NK-92 treated with Interleukin-12 subunit alpha and Interleukin-12 subunit beta, amount 100 ng/mL, for 24 hours (cell line): ENCODE results near the gene EML5.

Source experiments
- DNase-seq: peaks from one replicate; lab custom pipeline; 2025; lab: John Stamatoyannopoulos, UW

EML5 gene

GRCh38 chr14:88707088-88707487 lies 85.7 kb downstream of the EML5 start:
- DNase-seq: no peak

GRCh38 chr14:88706425-88706824 lies 86.3 kb downstream of the EML5 start:
- no peak for DNase-seq

GRCh38 chr14:88698651-88699050 lies 94.1 kb downstream of the EML5 start:
- no peak for DNase-seq

GRCh38 chr14:88695870-88696269 lies 96.9 kb downstream of the EML5 start:
- no peak for DNase-seq

GRCh38 chr14:88688386-88688785 lies 104.4 kb downstream of the EML5 start:
- DNase-seq: no peak

- DNase-seq: no peak
Observed at GRCh38 chr14:88683119-88683518, 109.6 kb downstream of the EML5 start.

GRCh38 chr14:88682495-88683114 lies 110.1 kb downstream of the EML5 start:
- DNase-seq: peak; percentile 59

- DNase-seq: no peak
Observed at GRCh38 chr14:88681755-88682494, 110.8 kb downstream of the EML5 start.

- DNase-seq: no peak
Observed at GRCh38 chr14:88669346-88669745, 123.4 kb downstream of the EML5 start.

GRCh38 chr14:88668448-88669116 lies 124.2 kb downstream of the EML5 start:
- no peak for DNase-seq

- DNase-seq: peak; percentile 8
Observed at GRCh38 chr14:88667555-88668273, 125.0 kb downstream of the EML5 start.

GRCh38 chr14:88660056-88660455 lies 132.7 kb downstream of the EML5 start:
- no peak for DNase-seq

- DNase-seq: no peak
Observed at GRCh38 chr14:88639221-88639620, 153.5 kb downstream of the EML5 start.

- DNase-seq: no peak
Observed at GRCh38 chr14:88632512-88632911, 160.2 kb downstream of the EML5 start.

- DNase-seq: no peak
Observed at GRCh38 chr14:88631091-88631490, 161.7 kb downstream of the EML5 start.

GRCh38 chr14:88630565-88630964 lies 162.2 kb downstream of the EML5 start:
- no peak for DNase-seq

- DNase-seq: no peak
Observed at GRCh38 chr14:88628462-88628861, 164.3 kb downstream of the EML5 start.

GRCh38 chr14:88628033-88628432 lies 164.7 kb downstream of the EML5 start:
- no peak for DNase-seq

- no peak for DNase-seq
Observed at GRCh38 chr14:88625671-88626070, 167.1 kb downstream of the EML5 start.

- DNase-seq: no peak
Observed at GRCh38 chr14:88621100-88621499, 171.7 kb downstream of the EML5 start.

GRCh38 chr14:88618476-88618875 lies 174.3 kb downstream of the EML5 start:
- DNase-seq: no peak

GRCh38 chr14:88617479-88617878 lies 175.3 kb downstream of the EML5 start:
- no peak for DNase-seq

- DNase-seq: no peak
Observed at GRCh38 chr14:88616697-88617096, 176.1 kb downstream of the EML5 start.
